A673 (cell line): ENCODE results near the gene SLC36A3.

Experiments used
- EZH2 ChIP-seq: fragments of 200-600 bp; sonication (generic); IDR thresholded peaks from 2 replicates; pipeline ENCODE4 v1.6.1; 2017; ENCODE audit warnings: borderline replicate concordance, low read depth, mild to moderate bottlenecking, mixed read lengths, antibody characterized with exemption, low read length; ENCODE audit not compliant: poor library complexity, severe bottlenecking
- TF ChIP-seq, protein P1 (sequence below): fragments of 300-800, 200-600 bp; sonication (generic); conservative IDR thresholded peaks from 2 replicates; pipeline ENCODE4 v1.5.1; 2017; ENCODE audit warnings: low read depth, mild to moderate bottlenecking, antibody characterized with exemption, low read length, moderate library complexity, mixed read lengths

DNA sequence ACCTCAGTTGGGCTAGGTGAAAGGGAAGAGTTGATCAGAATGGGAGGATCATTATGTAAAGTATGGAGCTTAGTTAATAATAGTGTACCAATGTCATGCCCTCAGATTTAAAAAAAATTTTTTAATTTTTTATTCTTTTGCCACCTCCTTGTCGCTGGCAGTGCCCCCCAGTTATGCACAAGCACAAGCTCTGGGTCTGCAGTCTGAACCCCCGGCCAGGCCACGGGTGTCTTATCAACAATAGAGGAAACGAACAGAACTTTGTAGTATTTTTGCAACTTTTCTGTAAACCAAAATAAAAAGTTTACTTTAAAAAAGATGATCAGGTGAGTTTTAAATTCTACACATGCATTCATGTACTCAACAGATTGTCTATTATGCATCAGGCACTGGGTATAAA, 51.9 kb downstream of the SLC36A3 start:
- TF ChIP-seq, protein P1, sequence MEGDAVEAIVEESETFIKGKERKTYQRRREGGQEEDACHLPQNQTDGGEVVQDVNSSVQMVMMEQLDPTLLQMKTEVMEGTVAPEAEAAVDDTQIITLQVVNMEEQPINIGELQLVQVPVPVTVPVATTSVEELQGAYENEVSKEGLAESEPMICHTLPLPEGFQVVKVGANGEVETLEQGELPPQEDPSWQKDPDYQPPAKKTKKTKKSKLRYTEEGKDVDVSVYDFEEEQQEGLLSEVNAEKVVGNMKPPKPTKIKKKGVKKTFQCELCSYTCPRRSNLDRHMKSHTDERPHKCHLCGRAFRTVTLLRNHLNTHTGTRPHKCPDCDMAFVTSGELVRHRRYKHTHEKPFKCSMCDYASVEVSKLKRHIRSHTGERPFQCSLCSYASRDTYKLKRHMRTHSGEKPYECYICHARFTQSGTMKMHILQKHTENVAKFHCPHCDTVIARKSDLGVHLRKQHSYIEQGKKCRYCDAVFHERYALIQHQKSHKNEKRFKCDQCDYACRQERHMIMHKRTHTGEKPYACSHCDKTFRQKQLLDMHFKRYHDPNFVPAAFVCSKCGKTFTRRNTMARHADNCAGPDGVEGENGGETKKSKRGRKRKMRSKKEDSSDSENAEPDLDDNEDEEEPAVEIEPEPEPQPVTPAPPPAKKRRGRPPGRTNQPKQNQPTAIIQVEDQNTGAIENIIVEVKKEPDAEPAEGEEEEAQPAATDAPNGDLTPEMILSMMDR = no peak
- no peak for TF ChIP-seq EZH2
